Endothelial cell (in vitro differentiated cells): ENCODE results near the gene HERC4. TPM values are rescaled to one million over a fixed set of nuclear protein-coding genes. Genes with fewer than 3 reads are reported as not detected.

Experiments
- DNase-seq: peaks from one replicate; pipeline ENCODE4 v3.0.0; 2021; ENCODE audit warnings: low spot score
- H3K27ac Mint-ChIP-seq: one replicate; pipeline ENCODE4 v1.8.0; 2021; ENCODE audit warnings: mixed read lengths, inconsistent platforms; ENCODE audit not compliant: unreplicated experiment
- H3K27me3 Mint-ChIP-seq: one replicate; pipeline ENCODE4 v1.8.0; 2021; ENCODE audit warnings: mild to moderate bottlenecking, moderate library complexity, mixed read lengths, inconsistent platforms; ENCODE audit not compliant: unreplicated experiment
- H3K36me3 Mint-ChIP-seq: one replicate; pipeline ENCODE4 v1.8.0; 2021; ENCODE audit warnings: mild to moderate bottlenecking, low read depth, mixed read lengths, inconsistent platforms; ENCODE audit not compliant: unreplicated experiment
- H3K4me1 Mint-ChIP-seq: one replicate; pipeline ENCODE4 v1.8.0; 2021; ENCODE audit warnings: mild to moderate bottlenecking, mixed read lengths, inconsistent platforms; ENCODE audit not compliant: unreplicated experiment
- H3K4me3 Mint-ChIP-seq: one replicate; pipeline ENCODE4 v1.8.0; 2021; ENCODE audit warnings: mild to moderate bottlenecking, mixed read lengths, inconsistent platforms; ENCODE audit not compliant: unreplicated experiment
- H3K9me3 Mint-ChIP-seq: one replicate; pipeline ENCODE4 v1.8.0; 2021; ENCODE audit warnings: mixed read lengths, inconsistent platforms; ENCODE audit not compliant: unreplicated experiment
- CTCF ChIP-seq: fragments of 200-600 bp; sonication (generic); IDR thresholded peaks from one replicate; pipeline ENCODE4 v1.5.0; 2021; ENCODE audit warnings: antibody characterized with exemption; ENCODE audit not compliant: unreplicated experiment
- total RNA-seq: library from RNA; stranded (reverse); fragmentation: NEBNext Ultra II Directional; extraction: Animal tissue kit (Norgen Biotek cat#: 25700); gene quantifications from one replicate; pipeline ENCODE4 v1.2.1, GENCODE V29; 2021; ENCODE audit not compliant: unreplicated experiment

HERC4 gene
- total RNA-seq, 1 donor from 2014 or later = 53.4 TPM

- DNase-seq = no peak
- H3K27ac Mint-ChIP-seq = no peak overlapping the region
- H3K27me3 Mint-ChIP-seq = no peaks in the 10 kb centered on the region
- no peak for TF ChIP-seq CTCF
- H3K4me1 Mint-ChIP-seq = no peaks in the 10 kb centered on the region
- no peaks in the 10 kb centered on the region for H3K36me3 Mint-ChIP-seq
- no peaks in the 10 kb centered on the region for H3K9me3 Mint-ChIP-seq
- no peak overlapping the region for H3K4me3 Mint-ChIP-seq
Measured at GRCh38 chr10:68118657-68119056, 43.6 kb upstream of the HERC4 start.

GRCh38 chr10:68112837-68113236 lies 37.8 kb upstream of the HERC4 start:
- Mint-ChIP-seq H3K4me1 (no peaks in the 10 kb centered on the region), H3K9me3 (no peaks in the 10 kb centered on the region), H3K27ac (no peak overlapping the region), H3K27me3 (no peaks in the 10 kb centered on the region), H3K36me3 (no peaks in the 10 kb centered on the region), H3K4me3 (no peak overlapping the region)
- no peak for TF ChIP-seq CTCF
- no peak for DNase-seq

GRCh38 chr10:68111584-68111983 lies 36.5 kb upstream of the HERC4 start:
- H3K36me3 Mint-ChIP-seq = no peaks in the 10 kb centered on the region
- no peak for TF ChIP-seq CTCF
- H3K27me3 Mint-ChIP-seq = no peaks in the 10 kb centered on the region
- no peak overlapping the region for H3K27ac Mint-ChIP-seq
- no peaks in the 10 kb centered on the region for H3K4me1 Mint-ChIP-seq
- no peak for DNase-seq
- no peak overlapping the region for H3K4me3 Mint-ChIP-seq
- no peaks in the 10 kb centered on the region for H3K9me3 Mint-ChIP-seq

- no peak for TF ChIP-seq CTCF
- Mint-ChIP-seq H3K27me3 (no peaks in the 10 kb centered on the region), H3K4me1 (no peaks in the 10 kb centered on the region), H3K27ac (no peak overlapping the region), H3K36me3 (no peaks in the 10 kb centered on the region), H3K9me3 (no peaks in the 10 kb centered on the region), H3K4me3 (no peak overlapping the region)
- DNase-seq = no peak
Measured at GRCh38 chr10:68110027-68110426, 34.9 kb upstream of the HERC4 start.

GRCh38 chr10:68109331-68109730 lies 34.2 kb upstream of the HERC4 start, which contains the start of gene MYPN:
MYPN (plus strand) TSS chr10:68109488; CDS start chr10:68121439, 11,951 bp downstream.
- no peak within 1 kb of the TSS for H3K4me3 Mint-ChIP-seq
- no peak within 1 kb of the TSS for H3K27ac Mint-ChIP-seq
- no peaks in the 10 kb centered on the region for H3K36me3 Mint-ChIP-seq
- TF ChIP-seq CTCF = no peak
- H3K4me1 Mint-ChIP-seq = no peaks in the 10 kb centered on the region
- DNase-seq = no peak
- no peaks in the 10 kb centered on the region for H3K9me3 Mint-ChIP-seq
- no peaks in the 10 kb centered on the region for H3K27me3 Mint-ChIP-seq
